IPS-20b (cell line): ENCODE measurements around the gene GRIA1.

Experiments used
- H3K27ac ChIP-seq: one replicate; pipeline ENCODE4 v1.5.1; 2013; ENCODE audit warnings: low read length
- H3K27me3 ChIP-seq: 2 replicates; pipeline ENCODE4 v1.6.1; 2013; ENCODE audit warnings: mild to moderate bottlenecking, low read length, inconsistent platforms; ENCODE audit not compliant: insufficient read depth
- H3K36me3 ChIP-seq: 2 replicates; pipeline ENCODE4 v1.6.1; 2013; ENCODE audit warnings: low read depth, mild to moderate bottlenecking, inconsistent platforms, low read length, moderate library complexity; ENCODE audit not compliant: insufficient read depth
- H3K4me1 ChIP-seq: 2 replicates; pipeline ENCODE4 v1.6.1; 2013; ENCODE audit warnings: mild to moderate bottlenecking, control low read depth, inconsistent platforms, low read length, moderate library complexity; ENCODE audit not compliant: insufficient read depth
- H3K4me3 ChIP-seq: 2 replicates; pipeline ENCODE4 v1.5.1; 2013; ENCODE audit warnings: mild to moderate bottlenecking, low read length, inconsistent platforms
- H3K9ac ChIP-seq: 2 replicates; pipeline ENCODE4 v1.6.1; 2013; ENCODE audit warnings: low read depth, mild to moderate bottlenecking, inconsistent platforms, low read length, moderate library complexity
- H3K9me3 ChIP-seq: 2 replicates; pipeline ENCODE4 v1.6.1; 2013; ENCODE audit warnings: mild to moderate bottlenecking, low read depth, low read length, inconsistent platforms; ENCODE audit not compliant: insufficient read depth

GRIA1 gene

GRCh38 chr5:153746440-153746839, 256.0 kb downstream of the GRIA1 start:
- Histone ChIP-seq H3K9ac (no peak overlapping the region), H3K9me3 (no peaks in the 10 kb centered on the region; the same call in 1 of the 2 replicates), H3K36me3 (no peaks in the 10 kb centered on the region), H3K4me3 (no peak overlapping the region), H3K4me1 (no peaks in the 10 kb centered on the region), H3K27me3 (no peaks in the 10 kb centered on the region), H3K27ac (no peak overlapping the region)

GRCh38 chr5:153748823-153749222, 258.4 kb downstream of the GRIA1 start:
- H3K4me1 ChIP-seq = peaks cover 2% of the 10 kb centered on the region
- no peak overlapping the region for H3K27ac ChIP-seq
- H3K9ac ChIP-seq = no peak overlapping the region
- H3K36me3 ChIP-seq = no peaks in the 10 kb centered on the region
- no peaks in the 10 kb centered on the region for H3K27me3 ChIP-seq
- H3K9me3 ChIP-seq = no peaks in the 10 kb centered on the region; the same call in 1 of the 2 replicates
- H3K4me3 ChIP-seq = no peak overlapping the region

GRCh38 chr5:153749960-153750359, 259.5 kb downstream of the GRIA1 start:
- peaks cover 5% of the 10 kb centered on the region for H3K4me1 ChIP-seq
- no peak overlapping the region for H3K27ac ChIP-seq
- no peaks in the 10 kb centered on the region for H3K27me3 ChIP-seq
- no peak overlapping the region for H3K9ac ChIP-seq
- H3K36me3 ChIP-seq = no peaks in the 10 kb centered on the region
- H3K9me3 ChIP-seq = no peaks in the 10 kb centered on the region; the same call in 1 of the 2 replicates
- H3K4me3 ChIP-seq = no peak overlapping the region

- no peaks in the 10 kb centered on the region for H3K36me3 ChIP-seq
- no peaks in the 10 kb centered on the region; the same call in 1 of the 2 replicates for H3K9me3 ChIP-seq
- H3K27ac ChIP-seq = no peak overlapping the region
- no peak overlapping the region for H3K4me3 ChIP-seq
- H3K9ac ChIP-seq = no peak overlapping the region
- H3K27me3 ChIP-seq = no peaks in the 10 kb centered on the region
- peaks cover 5% of the 10 kb centered on the region for H3K4me1 ChIP-seq
These were observed 260.8 kb downstream of the GRIA1 start for GRCh38 chr5:153751251-153751650.

GRCh38 chr5:153752890-153753289, 262.4 kb downstream of the GRIA1 start:
- Histone ChIP-seq H3K27me3 (no peaks in the 10 kb centered on the region), H3K4me1 (peaks cover 5% of the 10 kb centered on the region), H3K9me3 (no peaks in the 10 kb centered on the region), H3K9ac (no peak overlapping the region), H3K36me3 (no peaks in the 10 kb centered on the region), H3K27ac (no peak overlapping the region), H3K4me3 (no peak overlapping the region)

- Histone ChIP-seq H3K27me3 (no peaks in the 10 kb centered on the region), H3K27ac (no peak overlapping the region), H3K9me3 (no peaks in the 10 kb centered on the region), H3K9ac (no peak overlapping the region), H3K4me1 (peaks cover 5% of the 10 kb centered on the region), H3K4me3 (no peak overlapping the region), H3K36me3 (no peaks in the 10 kb centered on the region)
These were observed 263.4 kb downstream of the GRIA1 start for GRCh38 chr5:153753645-153754432.

- Histone ChIP-seq H3K27me3 (no peaks in the 10 kb centered on the region), H3K36me3 (no peaks in the 10 kb centered on the region)
These were observed 265.5 kb downstream of the GRIA1 start for GRCh38 chr5:153755913-153756500.

GRCh38 chr5:153756540-153756939, 266.1 kb downstream of the GRIA1 start:
- Histone ChIP-seq H3K4me1 (peaks cover 5% of the 10 kb centered on the region), H3K9ac (no peak overlapping the region), H3K36me3 (no peaks in the 10 kb centered on the region), H3K4me3 (no peak overlapping the region), H3K27me3 (no peaks in the 10 kb centered on the region), H3K27ac (no peak overlapping the region), H3K9me3 (no peaks in the 10 kb centered on the region)

More at GRCh38 chr5:153755913-153756500, 265.5 kb downstream of the GRIA1 start:
- Histone ChIP-seq H3K9ac (no peak overlapping the region), H3K4me1 (peaks cover 5% of the 10 kb centered on the region), H3K27ac (no peak overlapping the region), H3K9me3 (no peaks in the 10 kb centered on the region), H3K4me3 (no peak overlapping the region)

GRCh38 chr5:153765987-153766386, 275.5 kb downstream of the GRIA1 start:
- Histone ChIP-seq H3K27me3 (no peaks in the 10 kb centered on the region), H3K4me1 (no peaks in the 10 kb centered on the region), H3K9me3 (no peaks in the 10 kb centered on the region), H3K4me3 (no peak overlapping the region), H3K9ac (no peak overlapping the region), H3K36me3 (no peaks in the 10 kb centered on the region), H3K27ac (no peak overlapping the region)

- H3K4me1 ChIP-seq = no peaks in the 10 kb centered on the region
- H3K9ac ChIP-seq = no peak overlapping the region
- no peaks in the 10 kb centered on the region for H3K9me3 ChIP-seq
- H3K27ac ChIP-seq = no peak overlapping the region
- no peak overlapping the region for H3K4me3 ChIP-seq
- no peaks in the 10 kb centered on the region for H3K36me3 ChIP-seq
- H3K27me3 ChIP-seq = no peaks in the 10 kb centered on the region
These were observed 277.0 kb downstream of the GRIA1 start for GRCh38 chr5:153767221-153768188.

- H3K4me3 ChIP-seq = no peak overlapping the region
- H3K36me3 ChIP-seq = no peaks in the 10 kb centered on the region
- no peak overlapping the region for H3K27ac ChIP-seq
- no peaks in the 10 kb centered on the region for H3K4me1 ChIP-seq
- H3K9me3 ChIP-seq = no peaks in the 10 kb centered on the region
- H3K9ac ChIP-seq = no peak overlapping the region
- no peaks in the 10 kb centered on the region for H3K27me3 ChIP-seq
These were observed 279.6 kb downstream of the GRIA1 start for GRCh38 chr5:153770066-153770465.
